IgD-negative memory B cell (primary cell): ENCODE data around the gene RYR1. TPM values are rescaled to one million over a fixed set of nuclear protein-coding genes. Genes with fewer than 3 reads are reported as not detected.
"Not testable (repeated sequence)": the region's sequence is repeated elsewhere in the genome, so short reads cannot be mapped to it uniquely, and the experiment has no call there.

Experiments used
- H3K27ac Mint-ChIP-seq, 3 donors: one replicate each; pipeline ENCODE4 v1.8.0; 2020 to 2022; ENCODE audit warnings: mild to moderate bottlenecking in 3 of 3, mixed read lengths in 3 of 3, moderate library complexity in 1 of 3
- H3K27me3 Mint-ChIP-seq: one replicate; pipeline ENCODE4 v1.8.0; 2021; ENCODE audit warnings: mixed read lengths
- H3K36me3 Mint-ChIP-seq: one replicate; pipeline ENCODE4 v1.8.0; 2020; ENCODE audit warnings: mild to moderate bottlenecking, mixed read lengths
- H3K4me1 Mint-ChIP-seq, 3 donors: one replicate each; pipeline ENCODE4 v1.8.0; 2020 to 2022; ENCODE audit warnings: mixed read lengths in 3 of 3, mild to moderate bottlenecking in 1 of 3
- H3K4me3 Mint-ChIP-seq, 4 donors: one replicate each; pipeline ENCODE4 v1.8.0; 2020 to 2022; ENCODE audit warnings: mild to moderate bottlenecking in 4 of 4, mixed read lengths in 4 of 4, moderate library complexity in 3 of 4
- H3K9me3 Mint-ChIP-seq, 3 donors: one replicate each; pipeline ENCODE4 v1.8.0; 2020 to 2021; ENCODE audit warnings: mixed read lengths in 3 of 3, mild to moderate bottlenecking in 1 of 3
- polyA plus RNA-seq: library from polyadenylated mRNA; unstranded; fragments of 300-500 nt; fragmentation: Illumina TruSeq; gene quantifications from one replicate; pipeline ENCODE4 v1.2.3, GENCODE V29; 2021

RYR1 gene
- polyA plus RNA-seq, 1 donor from 2014 or later: 0.03 TPM

- Mint-ChIP-seq H3K9me3 (no peaks in the 10 kb centered on the region), H3K4me3 (peak overlapping the region; percentile 44 to 83 (median 75)), H3K4me1 (peaks cover 25 to 41% (median 39%) of the 10 kb centered on the region in 3 donors)
Observed at GRCh38 chr19:38559428-38560401, 126.2 kb downstream of the RYR1 start.

GRCh38 chr19:38561053-38561606 is 127.6 kb downstream of the RYR1 start:
- H3K9me3 Mint-ChIP-seq: no peaks in the 10 kb centered on the region
- H3K4me3 Mint-ChIP-seq: peak overlapping the region in 1 of 4 donors; percentile 70
- peaks cover 21 to 42% (median 38%) of the 10 kb centered on the region in 3 donors for H3K4me1 Mint-ChIP-seq
- H3K27me3 Mint-ChIP-seq: no peaks in the 10 kb centered on the region
- H3K27ac Mint-ChIP-seq: no peak overlapping the region
- peaks cover 1% of the 10 kb centered on the region for H3K36me3 Mint-ChIP-seq

More at GRCh38 chr19:38559428-38560401, 126.2 kb downstream of the RYR1 start:
- H3K27me3 Mint-ChIP-seq: no peaks in the 10 kb centered on the region
- H3K36me3 Mint-ChIP-seq: peaks cover 1% of the 10 kb centered on the region
- H3K27ac Mint-ChIP-seq: peak overlapping the region; percentile 76 to 87 (median 80)

GRCh38 chr19:38561658-38562057 is 128.2 kb downstream of the RYR1 start:
- no peaks in the 10 kb centered on the region for H3K27me3 Mint-ChIP-seq
- no peaks in the 10 kb centered on the region for H3K9me3 Mint-ChIP-seq
- peaks cover 1% of the 10 kb centered on the region for H3K36me3 Mint-ChIP-seq
- H3K4me3 Mint-ChIP-seq: peak overlapping the region in 2 of 4 donors; percentile 18 to 87
- peaks cover 19 to 41% (median 37%) of the 10 kb centered on the region in 3 donors for H3K4me1 Mint-ChIP-seq
- H3K27ac Mint-ChIP-seq: peak overlapping the region in 1 of 3 donors; percentile 13

- Mint-ChIP-seq H3K4me1 (peaks cover 15 to 38% (median 34%) of the 10 kb centered on the region in 3 donors), H3K4me3 (peak overlapping the region in 2 of 4 donors; percentile 52 to 87), H3K9me3 (no peaks in the 10 kb centered on the region), H3K27ac (peak overlapping the region in 2 of 3 donors; percentile 13 to 76), H3K36me3 (peaks cover 1% of the 10 kb centered on the region), H3K27me3 (no peaks in the 10 kb centered on the region)
Observed at GRCh38 chr19:38562096-38562495, 128.6 kb downstream of the RYR1 start.

GRCh38 chr19:38563475-38563874 is 130.0 kb downstream of the RYR1 start:
- Mint-ChIP-seq H3K9me3 (no peaks in the 10 kb centered on the region), H3K36me3 (peaks cover 1% of the 10 kb centered on the region), H3K4me1 (peaks cover 11 to 34% (median 29%) of the 10 kb centered on the region in 3 donors), H3K27me3 (no peaks in the 10 kb centered on the region), H3K27ac (peak overlapping the region in 1 of 3 donors; percentile 85), H3K4me3 (peak overlapping the region in 2 of 4 donors; percentile 6 to 34)

- peak overlapping the region; percentile 45 to 94 (median 82) for H3K4me3 Mint-ChIP-seq
- H3K27me3 Mint-ChIP-seq: no peaks in the 10 kb centered on the region
- peaks cover 3 to 21% (median 17%) of the 10 kb centered on the region in 3 donors for H3K4me1 Mint-ChIP-seq
- H3K27ac Mint-ChIP-seq: no peak overlapping the region
- H3K9me3 Mint-ChIP-seq: no peaks in the 10 kb centered on the region
- H3K36me3 Mint-ChIP-seq: peaks cover under 1% of the 10 kb centered on the region
Observed at GRCh38 chr19:38564981-38565690, 131.6 kb downstream of the RYR1 start.

GRCh38 chr19:38565691-38566105 is 132.2 kb downstream of the RYR1 start:
- H3K27ac Mint-ChIP-seq: no peak overlapping the region
- no peaks in the 10 kb centered on the region for H3K27me3 Mint-ChIP-seq
- no peaks in the 10 kb centered on the region for H3K36me3 Mint-ChIP-seq
- H3K4me3 Mint-ChIP-seq: peak overlapping the region; percentile 61 to 81 (median 72)
- peaks cover 3 to 18% (median 16%) of the 10 kb centered on the region in 3 donors for H3K4me1 Mint-ChIP-seq
- no peaks in the 10 kb centered on the region for H3K9me3 Mint-ChIP-seq

- Mint-ChIP-seq H3K9me3 (no peaks in the 10 kb centered on the region), H3K27ac (no peak overlapping the region), H3K36me3 (no peaks in the 10 kb centered on the region), H3K4me3 (no peak overlapping the region), H3K4me1 (peaks cover 0 to 3% (median 3%) of the 10 kb centered on the region in 3 donors), H3K27me3 (no peaks in the 10 kb centered on the region)
Observed at GRCh38 chr19:38569368-38569983, 136.0 kb downstream of the RYR1 start.

GRCh38 chr19:38571682-38572081 is 138.2 kb downstream of the RYR1 start:
- no peaks in the 10 kb centered on the region for H3K36me3 Mint-ChIP-seq
- peaks cover 0 to 1% (median 0%) of the 10 kb centered on the region in 3 donors for H3K4me1 Mint-ChIP-seq
- H3K9me3 Mint-ChIP-seq: no peaks in the 10 kb centered on the region
- no peak overlapping the region for H3K27ac Mint-ChIP-seq
- H3K27me3 Mint-ChIP-seq: no peaks in the 10 kb centered on the region
- H3K4me3 Mint-ChIP-seq: no peak overlapping the region

GRCh38 chr19:38577826-38578225 is 144.3 kb downstream of the RYR1 start:
- H3K4me1 Mint-ChIP-seq: peaks cover 0 to 5% (median 2%) of the 10 kb centered on the region in 3 donors
- no peak overlapping the region for H3K4me3 Mint-ChIP-seq
- no peak overlapping the region for H3K27ac Mint-ChIP-seq
- H3K9me3 Mint-ChIP-seq: no peaks in the 10 kb centered on the region
- H3K27me3 Mint-ChIP-seq: no peaks in the 10 kb centered on the region
- no peaks in the 10 kb centered on the region for H3K36me3 Mint-ChIP-seq

- not testable (repeated sequence) for H3K4me3 Mint-ChIP-seq, H3K36me3 Mint-ChIP-seq, H3K27me3 Mint-ChIP-seq, H3K9me3 Mint-ChIP-seq, H3K27ac Mint-ChIP-seq
- peaks cover 6 to 11% (median 11%) of the 10 kb centered on the region in 3 donors for H3K4me1 Mint-ChIP-seq
Observed at GRCh38 chr19:38579304-38579703, 145.8 kb downstream of the RYR1 start.

GRCh38 chr19:38580080-38580479 is 146.6 kb downstream of the RYR1 start:
- Mint-ChIP-seq H3K27me3 (no peaks in the 10 kb centered on the region), H3K9me3 (no peaks in the 10 kb centered on the region), H3K36me3 (no peaks in the 10 kb centered on the region), H3K4me3 (no peak overlapping the region), H3K27ac (no peak overlapping the region), H3K4me1 (peaks cover 6 to 11% (median 11%) of the 10 kb centered on the region in 3 donors)

- Mint-ChIP-seq H3K4me1 (peaks cover 6 to 11% (median 10%) of the 10 kb centered on the region in 3 donors), H3K27ac (peak overlapping the region in 2 of 3 donors; percentile 53 to 89), H3K27me3 (no peaks in the 10 kb centered on the region), H3K36me3 (peaks cover 4% of the 10 kb centered on the region), H3K9me3 (no peaks in the 10 kb centered on the region), H3K4me3 (peak overlapping the region in 2 of 4 donors; percentile 38 to 85)
Observed at GRCh38 chr19:38583219-38583984, 149.9 kb downstream of the RYR1 start.

- H3K4me1 Mint-ChIP-seq: peaks cover 6 to 11% (median 10%) of the 10 kb centered on the region in 3 donors
- H3K9me3 Mint-ChIP-seq: no peaks in the 10 kb centered on the region
- H3K36me3 Mint-ChIP-seq: peaks cover 4% of the 10 kb centered on the region
- H3K27ac Mint-ChIP-seq: peak overlapping the region in 2 of 3 donors; percentile 53 to 89
- no peaks in the 10 kb centered on the region for H3K27me3 Mint-ChIP-seq
- peak overlapping the region in 1 of 4 donors; percentile 38 for H3K4me3 Mint-ChIP-seq
Observed at GRCh38 chr19:38583985-38584305, 150.5 kb downstream of the RYR1 start.
